HepG2 (cell line): ENCODE data around the gene IGF2BP3. TPM values are rescaled to one million over a fixed set of nuclear protein-coding genes. Genes with fewer than 3 reads are reported as not detected.

Source experiments
- ATF6 ChIP-seq: sonication (generic); formaldehyde crosslinking; conservative IDR thresholded peaks from 2 replicates; pipeline ENCODE4 v1.4.0; 2020; ENCODE audit warnings: missing genetic modification reagents
- ATRX ChIP-seq: sonication (generic); formaldehyde crosslinking; IDR thresholded peaks from 2 replicates; pipeline ENCODE4 v1.4.0; 2020; ENCODE audit warnings: missing genetic modification reagents, borderline replicate concordance
- CBFB ChIP-seq: sonication (generic); formaldehyde crosslinking; IDR thresholded peaks from 2 replicates; pipeline ENCODE4 v1.4.0; 2020; ENCODE audit warnings: missing genetic modification reagents
- ELK4 ChIP-seq: sonication (generic); formaldehyde crosslinking; IDR thresholded peaks from 2 replicates; pipeline ENCODE4 v1.9.0; 2021; ENCODE audit warnings: missing genetic modification reagents, borderline replicate concordance
- HCFC1 ChIP-seq: fragments of 150-350 bp; IDR thresholded peaks from 2 replicates; pipeline ENCODE4 v1.6.1; 2014; ENCODE audit warnings: low read depth, low read length
- HNF4G ChIP-seq, 2 experiments: sonication (generic) in 1 of 2; formaldehyde crosslinking in 1 of 2; IDR thresholded peaks; 2 replicates each; pipeline versions ENCODE4 v1.4.0 to v1.6.1; 2011 to 2020; ENCODE audit warnings: borderline replicate concordance in 2 of 2, low read depth in 2 of 2, mild to moderate bottlenecking in 2 of 2, low read length in 1 of 2, missing genetic modification reagents in 1 of 2, moderate library complexity in 1 of 2
- KDM4B ChIP-seq: sonication (generic); formaldehyde crosslinking; IDR thresholded peaks from 2 replicates; pipeline ENCODE4 v1.4.0; 2020; ENCODE audit warnings: missing genetic modification reagents
- MXI1 ChIP-seq: IDR thresholded peaks from 3 replicates; pipeline ENCODE4 v1.6.1; 2012; ENCODE audit warnings: low read depth, low read length, inconsistent platforms, borderline replicate concordance
- NFE2 ChIP-seq: sonication (generic); formaldehyde crosslinking; IDR thresholded peaks from 2 replicates; pipeline ENCODE4 v1.4.0; 2020; ENCODE audit warnings: missing genetic modification reagents
- UBTF ChIP-seq: sonication (generic); formaldehyde crosslinking; IDR thresholded peaks from 2 replicates; pipeline ENCODE4 v1.4.0; 2020; ENCODE audit warnings: mild to moderate bottlenecking, missing genetic modification reagents
- ZNF142 ChIP-seq: sonication (generic); formaldehyde crosslinking; IDR thresholded peaks from 2 replicates; pipeline ENCODE4 v1.4.0; 2020; ENCODE audit warnings: missing genetic modification reagents
- ZNF616 ChIP-seq: sonication (generic); formaldehyde crosslinking; IDR thresholded peaks from 2 replicates; pipeline ENCODE4 v1.5.0; 2020; ENCODE audit warnings: low read depth, mild to moderate bottlenecking, missing genetic modification reagents
- polyA plus RNA-seq, 8 experiments: library from polyadenylated mRNA; depleted of rRNA in 3 of 8; stranded (reverse) in 7 of 8; unstranded in 1 of 8; fragments of >200 nt; fragmentation: Illumina TruSeq in 4 of 8; extraction: Trizol in 4 of 8; gene quantifications; 2 replicates each; pipeline versions ENCODE4 v1.2.1 to v1.2.3, GENCODE V29; 2011 to 2016; ENCODE audit warnings: low read depth in 4 of 8, missing spikeins in 1 of 8, mixed read lengths in 1 of 8; ENCODE audit not compliant: insufficient read depth in 1 of 8
- total RNA-seq, 5 experiments: library from RNA; depleted of rRNA; stranded (reverse); fragments of >200 nt; fragmentation: Illumina TruSeq; extraction: Trizol; gene quantifications; 2 replicates each; pipeline ENCODE4 v1.2.3, GENCODE V29; 2016; ENCODE audit warnings: low read depth in 1 of 5
- TF ChIP-seq, protein P1 (sequence below): sonication (generic); formaldehyde crosslinking; IDR thresholded peaks from 2 replicates; pipeline ENCODE4 v1.4.0; 2020; ENCODE audit warnings: missing genetic modification reagents, borderline replicate concordance

Gene IGF2BP3
- total and polyA plus RNA-seq, 2 of the 13 experiments (the other 11 are each of a cell fraction or from before 2014, with no cell fraction given) = 37.7 to 39.5 TPM

DNA sequence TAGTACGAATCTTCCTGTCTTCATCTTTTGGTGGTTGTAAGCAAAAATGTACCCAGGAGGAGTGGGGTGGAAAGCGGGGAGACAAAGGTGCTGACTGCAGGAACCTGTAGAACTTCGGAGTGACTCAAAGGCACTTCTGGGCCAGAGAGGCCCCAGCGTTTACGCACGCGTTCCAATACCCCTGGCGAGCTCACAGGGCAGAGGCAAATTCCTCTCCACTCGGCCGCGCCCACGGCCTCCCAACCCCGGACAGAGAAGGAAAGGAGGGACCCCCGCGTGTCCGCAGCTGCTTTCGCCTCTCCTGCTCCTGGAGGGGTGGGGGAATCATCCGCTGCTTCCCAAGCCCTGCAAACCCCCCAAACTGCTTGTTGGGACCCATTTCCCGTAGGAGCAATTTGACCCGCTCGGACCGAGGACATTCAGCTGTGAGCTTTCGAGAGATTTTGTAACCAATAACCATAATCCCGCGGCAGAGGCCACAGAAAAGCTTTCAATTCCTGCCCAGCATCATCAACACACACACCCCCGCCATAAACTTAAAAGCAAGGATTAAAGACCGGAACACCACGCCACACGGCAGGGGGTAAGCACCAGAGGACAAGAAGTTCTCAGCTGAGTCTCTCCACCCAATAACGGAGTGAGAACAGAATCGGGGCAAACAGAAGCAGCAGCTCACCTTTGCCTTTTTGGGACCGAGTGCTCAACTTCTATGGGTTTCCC lies 2.3 kb downstream of the IGF2BP3 start (continued):
- 0 out of 2 replicates have a peak, but pooled peaks have one; percentile 3 for TF ChIP-seq ZNF142
- TF ChIP-seq MXI1 = peak; percentile 46; the same call in 1 of the 3 replicates
- no peak for TF ChIP-seq ZNF616 (CRISPR knock-in tag)
- no peak for TF ChIP-seq HNF4G (IDR thresholded peaks at IDR 0.05; ENCODE audit: borderline replicate concordance, low read depth, low read length)
- no peak for TF ChIP-seq HNF4G (CRISPR knock-in tag; IDR thresholded peaks at IDR 0.05; ENCODE audit: borderline replicate concordance, low read depth)
- TF ChIP-seq UBTF = peak; percentile 14; the same call in 1 of the 2 replicates
- no peak for TF ChIP-seq HCFC1
- TF ChIP-seq KDM4B = no peak
- TF ChIP-seq NFE2 (CRISPR knock-in tag) = no peak
- no peak for TF ChIP-seq ATF6 (CRISPR knock-in tag)
- TF ChIP-seq, protein P1, sequence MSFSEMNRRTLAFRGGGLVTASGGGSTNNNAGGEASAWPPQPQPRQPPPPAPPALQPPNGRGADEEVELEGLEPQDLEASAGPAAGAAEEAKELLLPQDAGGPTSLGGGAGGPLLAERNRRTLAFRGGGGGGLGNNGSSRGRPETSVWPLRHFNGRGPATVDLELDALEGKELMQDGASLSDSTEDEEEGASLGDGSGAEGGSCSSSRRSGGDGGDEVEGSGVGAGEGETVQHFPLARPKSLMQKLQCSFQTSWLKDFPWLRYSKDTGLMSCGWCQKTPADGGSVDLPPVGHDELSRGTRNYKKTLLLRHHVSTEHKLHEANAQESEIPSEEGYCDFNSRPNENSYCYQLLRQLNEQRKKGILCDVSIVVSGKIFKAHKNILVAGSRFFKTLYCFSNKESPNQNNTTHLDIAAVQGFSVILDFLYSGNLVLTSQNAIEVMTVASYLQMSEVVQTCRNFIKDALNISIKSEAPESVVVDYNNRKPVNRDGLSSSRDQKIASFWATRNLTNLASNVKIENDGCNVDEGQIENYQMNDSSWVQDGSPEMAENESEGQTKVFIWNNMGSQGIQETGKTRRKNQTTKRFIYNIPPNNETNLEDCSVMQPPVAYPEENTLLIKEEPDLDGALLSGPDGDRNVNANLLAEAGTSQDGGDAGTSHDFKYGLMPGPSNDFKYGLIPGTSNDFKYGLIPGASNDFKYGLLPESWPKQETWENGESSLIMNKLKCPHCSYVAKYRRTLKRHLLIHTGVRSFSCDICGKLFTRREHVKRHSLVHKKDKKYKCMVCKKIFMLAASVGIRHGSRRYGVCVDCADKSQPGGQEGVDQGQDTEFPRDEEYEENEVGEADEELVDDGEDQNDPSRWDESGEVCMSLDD (CRISPR knock-in tag) = 0 out of 2 replicates have a peak, but pooled peaks have one; percentile 15
- TF ChIP-seq CBFB (CRISPR knock-in tag) = no peak
- no peak for TF ChIP-seq ELK4 (CRISPR knock-in tag)
- no peak for TF ChIP-seq ATRX
